ENCODE measurements around the gene PCDHGC4.

Gene PCDHGC4

GRCh38 chr5:141527426-141527825 lies 42.6 kb downstream of the PCDHGC4 start:
- no peak for DNase-seq

- DNase-seq: no peak
Measured at GRCh38 chr5:141528291-141528984, 43.6 kb downstream of the PCDHGC4 start.

- DNase-seq: no peak
Measured at GRCh38 chr5:141529002-141529401, 44.2 kb downstream of the PCDHGC4 start.

GRCh38 chr5:141529873-141530272 lies 45.0 kb downstream of the PCDHGC4 start:
- no peak for DNase-seq

- no peak for DNase-seq
Measured at GRCh38 chr5:141532726-141533125, 47.9 kb downstream of the PCDHGC4 start.

GRCh38 chr5:141533897-141534296 lies 49.1 kb downstream of the PCDHGC4 start:
- DNase-seq: no peak

GRCh38 chr5:141534492-141535213 lies 49.8 kb downstream of the PCDHGC4 start:
- DNase-seq: no peak
